BLaER1 treated with 17β-estradiol and CSF1 and Interleukin-3, amounts not matched to agents 10 nM and 100 nM (cell line): ENCODE data around the gene ESD.
"Not testable (repeated sequence)": the region's sequence is repeated elsewhere in the genome, so short reads cannot be mapped to it uniquely, and the experiment has no call there.

Source experiments
- H3K27ac ChIP-seq, 11 experiments: shearing (Covaris generic); formaldehyde crosslinking; 2 replicates each; pipeline ENCODE4 v1.8.1; 2022
- H3K27me3 ChIP-seq, 11 experiments: shearing (Covaris generic); formaldehyde crosslinking; 2 replicates each; pipeline ENCODE4 v1.8.1; 2022
- H3K36me3 ChIP-seq, 11 experiments: shearing (Covaris generic); formaldehyde crosslinking; 2 replicates each; pipeline ENCODE4 v1.8.1; 2022
- H3K4me1 ChIP-seq, 10 experiments: shearing (Covaris generic); formaldehyde crosslinking; 2 replicates each; pipeline ENCODE4 v1.8.1; 2022
- H3K4me2 ChIP-seq, 11 experiments: shearing (Covaris generic); formaldehyde crosslinking; 2 replicates each; pipeline ENCODE4 v1.8.1; 2022
- H3K4me3 ChIP-seq, 10 experiments: shearing (Covaris generic); formaldehyde crosslinking; 2 replicates each; pipeline ENCODE4 v1.8.1; 2022
- H3K9ac ChIP-seq, 11 experiments: shearing (Covaris generic); formaldehyde crosslinking; 2 replicates each; pipeline ENCODE4 v1.8.1; 2022
- H3K9me3 ChIP-seq, 11 experiments: shearing (Covaris generic); formaldehyde crosslinking; replicated peaks in 1 of 11; 2 replicates each; pipeline ENCODE4 v1.8.1; 2022
- H4K20me1 ChIP-seq, 11 experiments: shearing (Covaris generic); formaldehyde crosslinking; 2 replicates each; pipeline ENCODE4 v1.8.1; 2022
- Cebpa-rat ChIP-seq, 11 experiments: shearing (Covaris generic); IDR thresholded peaks; 2 replicates each; pipeline ENCODE4 v1.8.1; 2022

The ESD gene

DNA sequence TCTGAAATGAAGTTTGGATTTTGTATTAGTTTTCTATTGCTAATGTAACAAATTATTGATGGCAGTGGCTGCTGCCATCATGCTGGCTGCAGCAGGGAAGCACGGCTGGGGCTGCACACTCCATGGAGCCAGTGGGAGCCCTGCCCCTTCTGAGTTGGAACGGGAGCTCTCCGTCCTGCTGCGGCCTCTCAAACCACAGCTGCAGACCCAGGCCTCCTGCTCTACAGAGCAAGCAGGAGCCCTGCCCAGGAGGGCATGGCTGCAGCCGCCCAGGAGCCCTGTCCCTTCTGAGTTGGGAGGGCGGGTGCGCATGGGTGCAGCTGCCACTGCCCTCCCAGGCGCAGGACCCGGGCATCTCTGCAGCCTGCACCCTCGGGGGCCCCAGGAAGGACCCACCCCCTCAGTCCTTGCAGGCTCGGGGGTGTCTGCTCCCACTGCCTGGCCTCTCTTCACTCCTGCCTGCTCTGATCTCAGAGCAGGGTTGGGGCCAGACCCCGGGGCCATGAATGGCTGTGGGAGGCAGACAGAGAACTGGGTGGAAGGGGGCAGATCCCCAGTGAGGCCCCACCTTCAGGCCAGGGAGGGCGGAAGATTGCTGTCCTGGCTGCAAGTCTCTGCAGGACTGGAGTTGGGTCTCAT is 21.0 kb upstream of the ESD start:
- H3K9me3 ChIP-seq = peaks cover 6 to 20% (median 16%) of the 10 kb centered on the region in 11 experiments
- no peaks in the 10 kb centered on the region for H3K36me3 ChIP-seq
- H3K4me3 ChIP-seq = no peak overlapping the region
- H3K9ac ChIP-seq = no peak overlapping the region
- peaks cover 0 to 11% (median 2%) of the 10 kb centered on the region in 10 experiments; a peak in 5 of 20 replicates for H3K4me1 ChIP-seq
- no peak overlapping the region for H3K27ac ChIP-seq
- TF ChIP-seq Cebpa-rat (IDR thresholded peaks at IDR 0.05) = no peak
- no peaks in the 10 kb centered on the region for H3K27me3 ChIP-seq
- H3K4me2 ChIP-seq = no peak overlapping the region
- no peaks in the 10 kb centered on the region for H4K20me1 ChIP-seq

DNA sequence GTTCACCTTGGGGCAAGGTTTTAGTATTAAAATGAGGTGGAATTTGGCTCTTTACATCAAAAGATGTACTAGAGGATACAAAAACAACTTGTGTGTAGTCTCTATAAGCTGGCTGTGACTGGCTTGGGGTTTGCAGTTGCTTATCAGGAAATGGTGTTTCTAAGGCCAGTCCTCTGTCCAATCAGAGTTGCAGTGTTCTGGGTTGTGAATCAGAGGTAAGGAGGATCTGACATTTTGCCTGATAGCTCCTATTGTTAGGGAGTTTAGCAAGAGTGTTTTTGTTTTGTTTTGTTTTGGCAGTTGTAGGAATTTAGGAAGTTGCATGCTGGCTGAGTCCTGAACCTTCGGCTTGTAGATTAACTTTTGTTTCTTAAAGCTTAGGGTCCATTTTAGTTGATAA is 20.1 kb upstream of the ESD start:
- no peak overlapping the region for H3K4me3 ChIP-seq
- peak overlapping the region in 2 of 11 experiments; percentile 13 to 21; a peak in 1 of 22 replicates for H3K4me2 ChIP-seq
- H3K27ac ChIP-seq = no peak overlapping the region
- H3K4me1 ChIP-seq = peaks cover 0 to 11% (median 2%) of the 10 kb centered on the region in 10 experiments; a peak in 5 of 20 replicates
- TF ChIP-seq Cebpa-rat (IDR thresholded peaks at IDR 0.05) = no peak
- H3K27me3 ChIP-seq = no peaks in the 10 kb centered on the region
- no peaks in the 10 kb centered on the region for H4K20me1 ChIP-seq
- peaks cover 15 to 29% (median 24%) of the 10 kb centered on the region in 11 experiments for H3K9me3 ChIP-seq
- no peaks in the 10 kb centered on the region for H3K36me3 ChIP-seq
- H3K9ac ChIP-seq = no peak overlapping the region

GRCh38 chr13:46816371-46816770 is 19.4 kb upstream of the ESD start:
- no peak overlapping the region for H3K27ac ChIP-seq
- H3K4me2 ChIP-seq = peak overlapping the region in 1 of 11 experiments; percentile 13; a peak in 1 of 22 replicates
- no peak overlapping the region for H3K9ac ChIP-seq
- no peak overlapping the region for H3K4me3 ChIP-seq
- H3K4me1 ChIP-seq = peaks cover 0 to 11% (median 2%) of the 10 kb centered on the region in 10 experiments; a peak in 5 of 20 replicates
- peaks cover 22 to 36% (median 30%) of the 10 kb centered on the region in 11 experiments for H3K9me3 ChIP-seq
- no peaks in the 10 kb centered on the region for H3K36me3 ChIP-seq
- no peaks in the 10 kb centered on the region for H4K20me1 ChIP-seq
- H3K27me3 ChIP-seq = no peaks in the 10 kb centered on the region
- no peak for TF ChIP-seq Cebpa-rat (IDR thresholded peaks at IDR 0.05)

DNA sequence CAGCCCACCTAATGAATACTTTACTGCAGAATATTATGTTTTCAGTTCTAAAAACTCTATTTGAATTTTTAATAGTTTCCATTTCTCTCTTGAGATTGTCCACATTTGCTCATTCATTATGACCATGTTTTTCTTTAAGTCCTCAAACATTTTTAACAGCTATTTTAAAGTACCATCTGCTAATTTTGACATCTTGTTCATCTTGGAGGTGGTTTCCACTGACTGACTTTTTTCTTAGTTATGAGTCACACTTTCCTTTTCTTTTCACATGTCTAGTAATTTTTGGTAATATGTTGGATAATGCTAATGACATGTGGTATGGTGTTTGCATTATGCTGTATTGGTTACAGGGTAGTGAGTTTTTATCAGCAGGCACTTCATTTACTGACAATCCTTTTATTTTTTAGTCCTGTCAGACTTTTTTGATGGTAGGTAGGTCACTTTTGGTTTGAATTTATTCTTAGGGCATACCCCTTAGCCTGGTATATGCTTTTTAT is 15.4 kb upstream of the ESD start:
- no peaks in the 10 kb centered on the region for H3K27me3 ChIP-seq
- H4K20me1 ChIP-seq = no peaks in the 10 kb centered on the region
- H3K4me2 ChIP-seq = no peak overlapping the region
- H3K4me3 ChIP-seq = no peak overlapping the region
- H3K27ac ChIP-seq = no peak overlapping the region
- peaks cover 0 to 11% (median 2%) of the 10 kb centered on the region in 10 experiments; a peak in 5 of 20 replicates for H3K4me1 ChIP-seq
- no peak for TF ChIP-seq Cebpa-rat (IDR thresholded peaks at IDR 0.05)
- no peak overlapping the region for H3K9ac ChIP-seq
- peaks cover 17 to 30% (median 20%) of the 10 kb centered on the region in 11 experiments for H3K9me3 ChIP-seq
- H3K36me3 ChIP-seq = no peaks in the 10 kb centered on the region

- no peaks in the 10 kb centered on the region for H3K4me1 ChIP-seq
- no peak overlapping the region for H3K4me3 ChIP-seq
- no peaks in the 10 kb centered on the region for H3K27me3 ChIP-seq
- no peaks in the 10 kb centered on the region for H3K36me3 ChIP-seq
- no peak overlapping the region for H3K4me2 ChIP-seq
- H4K20me1 ChIP-seq = no peaks in the 10 kb centered on the region
- H3K27ac ChIP-seq = no peak overlapping the region
- no peak for TF ChIP-seq Cebpa-rat (IDR thresholded peaks at IDR 0.05)
- no peak overlapping the region for H3K9ac ChIP-seq
- H3K9me3 ChIP-seq = peaks cover 18 to 30% (median 21%) of the 10 kb centered on the region in 11 experiments
Observed at GRCh38 chr13:46810440-46810839, 13.5 kb upstream of the ESD start.

GRCh38 chr13:46804921-46805320 is 8.0 kb upstream of the ESD start:
- not testable (repeated sequence) for H3K27ac ChIP-seq, H3K27me3 ChIP-seq, H3K4me3 ChIP-seq, H4K20me1 ChIP-seq, H3K36me3 ChIP-seq, H3K9ac ChIP-seq, H3K4me2 ChIP-seq, H3K4me1 ChIP-seq
- H3K9me3 ChIP-seq = peaks cover 0 to 17% (median 5%) of the 10 kb centered on the region in 11 experiments; a peak in 11 of 22 replicates

DNA sequence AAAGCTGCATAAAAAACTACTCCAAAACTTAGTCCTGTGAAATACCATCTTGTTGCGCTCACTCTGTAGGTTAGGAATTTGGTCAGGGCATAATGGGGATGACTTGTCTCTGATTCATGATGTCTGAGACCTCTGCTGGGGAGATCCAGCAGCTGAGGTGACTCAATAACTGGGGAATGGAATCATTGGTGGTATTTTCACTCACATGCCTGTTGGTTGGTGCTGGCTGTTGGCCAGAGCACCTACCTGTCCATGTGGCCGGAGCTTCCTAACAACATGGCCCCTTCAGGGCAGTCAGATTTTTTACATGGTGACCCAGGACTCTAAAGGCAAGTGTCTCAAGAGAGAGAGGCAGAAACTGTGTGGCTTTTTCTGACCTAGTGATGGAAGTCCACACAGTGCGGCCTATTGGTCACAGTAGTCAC is 7.4 kb upstream of the ESD start:
- no peak for TF ChIP-seq Cebpa-rat (IDR thresholded peaks at IDR 0.05)
- Histone ChIP-seq H4K20me1 (no peaks in the 10 kb centered on the region), H3K36me3 (no peaks in the 10 kb centered on the region), H3K4me2 (no peak overlapping the region), H3K27ac (no peak overlapping the region), H3K9ac (no peak overlapping the region), H3K27me3 (no peaks in the 10 kb centered on the region), H3K4me1 (no peaks in the 10 kb centered on the region), H3K9me3 (peaks cover 0 to 17% (median 5%) of the 10 kb centered on the region in 11 experiments; a peak in 11 of 22 replicates), H3K4me3 (no peak overlapping the region)

- Histone ChIP-seq H3K9ac (no peak overlapping the region), H3K4me3 (no peak overlapping the region), H3K36me3 (no peaks in the 10 kb centered on the region), H3K4me2 (no peak overlapping the region), H3K9me3 (peaks cover 0 to 17% (median 5%) of the 10 kb centered on the region in 11 experiments; a peak in 10 of 22 replicates), H4K20me1 (no peaks in the 10 kb centered on the region), H3K27ac (no peak overlapping the region), H3K4me1 (no peaks in the 10 kb centered on the region), H3K27me3 (no peaks in the 10 kb centered on the region)
- no peak for TF ChIP-seq Cebpa-rat (IDR thresholded peaks at IDR 0.05)
Observed at GRCh38 chr13:46803586-46803985, 6.6 kb upstream of the ESD start.

DNA sequence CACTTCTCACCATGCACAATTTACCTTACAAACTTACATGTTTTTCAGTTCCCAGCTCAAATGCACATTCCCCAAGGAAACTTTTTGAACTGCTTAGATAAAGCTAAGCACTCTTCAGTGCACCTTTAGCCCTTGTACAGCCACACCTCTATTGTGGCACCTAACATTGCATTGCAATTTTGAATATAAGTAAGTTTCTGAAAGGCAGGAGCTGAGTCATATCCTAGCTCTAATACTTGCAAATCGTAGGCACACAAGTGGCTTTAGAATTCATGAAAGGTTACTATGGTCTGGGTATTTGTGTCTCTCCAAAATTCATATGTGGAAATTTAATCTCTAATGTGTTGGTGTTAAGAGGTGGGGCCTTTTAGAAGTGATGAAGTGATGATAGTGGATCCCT is 4.9 kb upstream of the ESD start:
- peaks cover 0 to 7% (median 4%) of the 10 kb centered on the region in 10 experiments; a peak in 8 of 20 replicates for H3K4me1 ChIP-seq
- H3K9me3 ChIP-seq = peaks cover 0 to 17% (median 5%) of the 10 kb centered on the region in 11 experiments; a peak in 10 of 22 replicates
- no peaks in the 10 kb centered on the region for H4K20me1 ChIP-seq
- TF ChIP-seq Cebpa-rat (IDR thresholded peaks at IDR 0.05) = no peak
- no peaks in the 10 kb centered on the region for H3K27me3 ChIP-seq
- no peak overlapping the region for H3K27ac ChIP-seq
- H3K9ac ChIP-seq = no peak overlapping the region
- no peaks in the 10 kb centered on the region for H3K36me3 ChIP-seq
- no peak overlapping the region for H3K4me2 ChIP-seq
- H3K4me3 ChIP-seq = no peak overlapping the region

DNA sequence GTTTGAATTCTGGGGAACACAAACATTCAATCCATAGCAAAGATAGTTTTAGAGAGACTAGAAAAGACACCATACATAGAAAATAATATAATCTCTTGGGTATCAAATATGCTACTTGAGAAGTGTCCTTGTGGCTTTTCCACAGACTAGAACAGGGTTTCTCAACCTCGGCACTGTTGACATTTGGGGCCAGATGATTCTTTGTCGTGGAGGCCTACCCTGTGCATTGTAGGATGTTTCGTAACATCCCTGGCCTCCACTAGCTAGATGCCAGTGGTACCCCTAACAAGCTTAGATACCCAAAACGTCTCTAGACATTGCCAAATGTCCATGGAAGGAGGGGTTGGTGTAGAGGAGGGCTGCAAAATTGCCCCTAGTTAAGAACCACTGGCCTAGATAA is 2.2 kb upstream of the ESD start:
- Histone ChIP-seq H3K27me3 (no peaks in the 10 kb centered on the region), H3K27ac (no peak overlapping the region), H3K4me2 (no peak overlapping the region), H3K9ac (no peak overlapping the region), H3K4me1 (peaks cover 14 to 29% (median 23%) of the 10 kb centered on the region in 10 experiments), H4K20me1 (peaks cover 0 to 10% (median 0%) of the 10 kb centered on the region in 11 experiments; a peak in 3 of 22 replicates), H3K36me3 (peaks cover 0 to 10% (median 0%) of the 10 kb centered on the region in 11 experiments; a peak in 1 of 22 replicates), H3K4me3 (no peak overlapping the region), H3K9me3 (no peaks in the 10 kb centered on the region; a peak in 1 of 22 replicates)
- TF ChIP-seq Cebpa-rat (IDR thresholded peaks at IDR 0.05) = no peak
